Transverse colon (tissue), 4 donors: ENCODE measurements around the gene OR4D2. TPM values are rescaled to one million over a fixed set of nuclear protein-coding genes. Genes with fewer than 3 reads are reported as not detected.
A peak's percentile ranks its signal among the peaks of the same experiment; 100 is the strongest.

Experiments
- DNase-seq: peaks from one replicate; pipeline ENCODE4 v3.0.0-alpha.2; 2019
- H3K27ac ChIP-seq, 4 donors: fragments of 200-600 bp; sonication (generic); 2 replicates each; pipeline ENCODE4 v1.5.1; 2016 to 2018; ENCODE audit warnings: inconsistent platforms in 4 of 4
- H3K27me3 ChIP-seq: fragments of 200-600 bp; sonication (generic); 2 replicates; pipeline ENCODE4 v1.5.1; 2017; ENCODE audit warnings: inconsistent platforms
- H3K36me3 ChIP-seq, 4 donors: fragments of 200-600 bp; sonication (generic); 2 replicates each; pipeline ENCODE4 v1.5.1; 2017 to 2019; ENCODE audit warnings: inconsistent platforms in 4 of 4
- H3K4me1 ChIP-seq, 4 donors: fragments of 200-600 bp; sonication (generic); 2 replicates each; pipeline ENCODE4 v1.5.1; 2017 to 2020; ENCODE audit warnings: inconsistent platforms in 4 of 4
- H3K4me3 ChIP-seq, 4 donors: fragments of 200-600 bp; sonication (generic); 1 replicate in 1 of 4; 2 replicates in 3 of 4; pipeline versions ENCODE4 v1.5.1 to v1.6.1; 2017 to 2019; ENCODE audit warnings: inconsistent platforms in 4 of 4
- H3K9me3 ChIP-seq, 2 donors: fragments of 200-600 bp; sonication (generic); 2 replicates each; pipeline ENCODE4 v1.5.1; 2017 to 2019; ENCODE audit warnings: inconsistent platforms in 2 of 2
- CTCF ChIP-seq, 5 experiments: fragments of 200-600 bp in 3 of 5; fragments of 450-650 bp in 2 of 5; sonication (generic) in 3 of 5; IDR thresholded peaks; 1 replicate in 2 of 5; 2 replicates in 3 of 5; pipeline ENCODE4 v1.5.1; 2016 to 2017; ENCODE audit warnings: antibody characterized with exemption in 5 of 5, inconsistent platforms in 3 of 5, mild to moderate bottlenecking in 2 of 5, moderate library complexity in 1 of 5
- EP300 ChIP-seq: sonication (generic); formaldehyde crosslinking; IDR thresholded peaks from one replicate; pipeline ENCODE4 v1.6.1; 2017; ENCODE audit warnings: antibody characterized with exemption, low read depth
- POLR2A ChIP-seq: fragments of 450-650 bp; IDR thresholded peaks from one replicate; pipeline ENCODE4 v1.6.1; 2016; ENCODE audit warnings: antibody characterized with exemption, mild to moderate bottlenecking, moderate library complexity
- POLR2AphosphoS5 ChIP-seq, 3 donors: sonication (generic); formaldehyde crosslinking; IDR thresholded peaks; one replicate each; pipeline ENCODE4 v1.6.1; 2016; ENCODE audit warnings: antibody characterized with exemption in 3 of 3
- WGBS, 2 donors: methylation state at CpG; one replicate each; pipeline ENCODE4 v1.1.5; 2018; ENCODE audit warnings: low coverage in 1 of 2; 5-methylcytosine and 5-hydroxymethylcytosine counted together
- in situ Hi-C, 4 donors: fragments of 200-750 bp; cut with MboI; loops; one replicate each; pipeline versions ENCODE4 v1.15.0 to v1.15.1; 2017; ENCODE audit warnings: low sequenced_read_pairs in 3 of 4, low pct_ligation_motif_present in 1 of 4, low pct_unique_long_range_greater_than_20kb in 1 of 4
- intact Hi-C: fragments of 100-400 bp; cut with DNase I; formaldehyde crosslinking; loops from one replicate; pipeline ENCODE4 v1.15.1; 2023; ENCODE audit warnings: low total_unique reads
- total RNA-seq, 4 donors: library from RNA; depleted of rRNA; stranded (reverse); fragments of >200 nt; gene quantifications; one replicate each; pipeline ENCODE4 v1.1.0, GENCODE V29; 2016

The OR4D2 gene
- total RNA-seq, 4 donors from 2014 or later = not detected

- peaks cover 0 to 13% (median 6%) of the 10 kb centered on the region in 4 donors for H3K36me3 ChIP-seq
- in situ Hi-C loops = no loop called here
- TF ChIP-seq POLR2A = no peak
- TF ChIP-seq EP300 = no peak
- TF ChIP-seq POLR2AphosphoS5 (IDR thresholded peaks at IDR 0.05) = no peak
- no peak for TF ChIP-seq CTCF (IDR thresholded peaks at IDR 0.05)
- intact Hi-C loops = no loop called here
- no peak overlapping the region for H3K4me3 ChIP-seq
- peaks cover 0 to 11% (median 9%) of the 10 kb centered on the region in 4 donors for H3K4me1 ChIP-seq
- no peak for DNase-seq
- H3K9me3 ChIP-seq = no peaks in the 10 kb centered on the region
- H3K27ac ChIP-seq = no peak overlapping the region
- H3K27me3 ChIP-seq = no peaks in the 10 kb centered on the region
Measured at GRCh38 chr17:58215685-58216084, 48.9 kb downstream of the OR4D2 start.

GRCh38 chr17:58217766-58218165, 51.0 kb downstream of the OR4D2 start:
- Histone ChIP-seq H3K27ac (no peak overlapping the region), H3K27me3 (no peaks in the 10 kb centered on the region), H3K9me3 (no peaks in the 10 kb centered on the region), H3K4me3 (no peak overlapping the region), H3K36me3 (peaks cover 0 to 4% (median 2%) of the 10 kb centered on the region in 4 donors), H3K4me1 (peaks cover 0 to 11% (median 9%) of the 10 kb centered on the region in 4 donors)
- no peak for TF ChIP-seq POLR2AphosphoS5 (IDR thresholded peaks at IDR 0.05)
- in situ Hi-C loops (no loop called here), intact Hi-C loops (no loop called here)
- DNase-seq = no peak
- WGBS, 2 donors = 82 to 83% methylated on average over 2 to 3 of the region's 3 CpGs

DNA sequence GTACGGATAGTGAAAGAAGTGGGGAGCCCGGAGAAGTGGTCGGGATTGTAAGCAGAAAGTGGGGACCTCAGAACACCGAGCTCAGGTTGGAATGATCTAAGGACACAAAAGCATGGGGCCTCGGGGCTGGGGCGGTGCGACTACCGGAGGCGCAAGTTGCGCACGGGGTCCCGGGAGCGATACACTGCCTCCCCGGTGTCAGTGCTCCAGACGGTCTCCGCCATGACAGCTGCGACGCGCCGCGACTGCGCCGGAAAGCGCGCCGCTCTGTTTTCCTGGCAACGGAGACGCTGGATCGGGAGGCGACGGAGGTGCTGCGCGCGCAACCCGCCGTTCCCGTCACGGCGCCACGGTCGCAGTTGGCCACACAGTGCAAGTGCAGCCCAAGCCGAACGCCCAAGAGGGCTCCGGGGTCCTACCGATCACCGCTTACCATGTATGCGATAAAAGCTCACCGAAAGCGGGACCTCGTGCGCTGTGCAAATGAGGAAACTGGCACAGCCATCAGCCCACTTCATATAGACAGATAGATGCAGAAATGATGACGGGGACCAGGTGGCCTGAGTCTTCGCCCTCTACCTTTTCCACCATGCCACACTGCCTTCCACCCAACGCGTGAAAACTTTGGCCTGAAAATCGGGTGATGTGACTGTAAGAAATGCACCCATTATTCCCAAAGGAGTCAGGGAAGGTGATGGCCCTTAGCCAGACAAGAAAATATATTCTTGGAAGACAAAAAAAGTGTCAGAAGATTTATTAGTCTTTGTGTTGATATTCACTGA, 52.4 kb downstream of the OR4D2 start, which contains the start of gene MKS1:
Gene MKS1 (minus strand): TSS at position 249 of the 782 bp plus-strand sequence. CDS start 25 bp downstream, at position 224.
- Histone ChIP-seq H3K27me3 (no peaks in the 10 kb centered on the region), H3K4me1 (peaks cover 0 to 11% (median 9%) of the 10 kb centered on the region in 4 donors), H3K36me3 (no peaks in the 10 kb centered on the region), H3K4me3 (peak within 1 kb of the TSS; percentile 71 to 98 (median 82)), H3K27ac (peak within 1 kb of the TSS; percentile 68 to 87 (median 86)), H3K9me3 (no peaks in the 10 kb centered on the region)
- intact Hi-C loops (no loop called here), in situ Hi-C loops (no loop called here)
- TF ChIP-seq POLR2A (peak; percentile 52), EP300 (no peak), POLR2AphosphoS5 (IDR thresholded peaks at IDR 0.05) (peak; percentile 81 to 84 (median 82)), CTCF (IDR thresholded peaks at IDR 0.05) (peak; percentile 67 to 90 (median 73))
- DNase-seq = peak; percentile 96
- 2 to 6% methylated on average over 3 to 52 of the region's 56 CpGs for WGBS, 2 donors

- Histone ChIP-seq H3K9me3 (no peaks in the 10 kb centered on the region), H3K27ac (peak overlapping the region; percentile 68 to 87 (median 86)), H3K36me3 (no peaks in the 10 kb centered on the region), H3K4me1 (peaks cover 0 to 11% (median 9%) of the 10 kb centered on the region in 4 donors), H3K27me3 (no peaks in the 10 kb centered on the region), H3K4me3 (peak overlapping the region; percentile 29 to 92 (median 72))
- DNase-seq = no peak
- intact Hi-C loops (no loop called here), in situ Hi-C loops (no loop called here)
- TF ChIP-seq EP300 (no peak), CTCF (IDR thresholded peaks at IDR 0.05) (no peak), POLR2A (no peak), POLR2AphosphoS5 (IDR thresholded peaks at IDR 0.05) (no peak)
- 53 to 67% methylated on average over 3 to 7 of the region's 7 CpGs for WGBS, 2 donors
Measured at GRCh38 chr17:58219789-58220183, 53.0 kb downstream of the OR4D2 start.

Other genes starting within 250 kb of the OR4D2 start
- gene CUEDC1, start 211.6 kb upstream of the OR4D2 start, total RNA-seq = 10 to 100 TPM; 20.2 to 27.3 (median 24.6) TPM
- 10 to 100 TPM; 44.0 to 65.1 (median 50.1) TPM for gene VEZF1, start 178.7 kb upstream of the OR4D2 start, total RNA-seq
- 100 to 1,000 TPM; 122 to 174 (median 143) TPM for gene SRSF1, start 159.7 kb upstream of the OR4D2 start, total RNA-seq
- gene DYNLL2, start 83.6 kb upstream of the OR4D2 start, total RNA-seq = 10 to 100 TPM; 12.3 to 26.2 (median 22.7) TPM
- not detected for gene OR4D1, start 18.6 kb upstream of the OR4D2 start, total RNA-seq
- gene EPX, start 25.7 kb downstream of the OR4D2 start, total RNA-seq = not detected
- gene MKS1, start 52.3 kb downstream of the OR4D2 start, total RNA-seq = 10 to 100 TPM in 3 of 4 donors, 1 to 10 TPM in 1; 8.5 to 51.9 (median 18.3) TPM
- not detected for gene LPO, start 71.6 kb downstream of the OR4D2 start, total RNA-seq
- gene MPO, start 114.0 kb downstream of the OR4D2 start, total RNA-seq = not detected
- gene TSPOAP1, start 161.8 kb downstream of the OR4D2 start, total RNA-seq = 10 to 100 TPM in 2 of 4 donors, 1 to 10 TPM in 2; 4.4 to 21.7 (median 9.4) TPM
- 10 to 100 TPM; 12.0 to 66.3 (median 40.0) TPM for gene SUPT4H1, start 185.2 kb downstream of the OR4D2 start, total RNA-seq